ENCODE data around the gene RBM38. TPM values are rescaled to one million over a fixed set of nuclear protein-coding genes. Genes with fewer than 3 reads are reported as not detected.

RBM38 gene
- polyA plus RNA-seq, 2 of the 4 experiments (the other 2 are of a cell fraction) = 6.6 to 14.2 TPM

DNA sequence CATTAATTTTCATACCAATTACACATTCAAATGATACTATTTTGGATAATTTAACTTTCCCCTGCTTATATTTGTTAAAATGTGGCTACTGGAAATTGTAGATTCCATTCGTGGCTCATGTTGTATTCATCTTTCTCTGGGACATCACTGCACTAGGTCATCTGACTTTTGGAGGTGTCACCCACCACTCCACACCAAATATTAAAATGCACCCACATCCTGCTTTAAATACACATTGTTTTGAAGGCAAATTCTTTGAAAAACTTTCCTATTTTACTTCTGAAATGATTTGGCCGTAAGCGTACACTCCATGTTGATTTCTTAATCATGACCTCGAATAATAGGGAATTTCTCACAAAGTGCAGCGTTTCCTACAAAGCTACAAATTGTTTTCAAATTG, 8.7 kb upstream of the RBM38 start:
- H3K27ac ChIP-seq = no peak overlapping the region
- no peak for TF ChIP-seq MYC (IDR thresholded peaks at IDR 0.05; ENCODE audit: borderline replicate concordance, low read length)
- TF ChIP-seq CBX8 (IDR thresholded peaks at IDR 0.05) = no peak
- TF ChIP-seq KDM1A (IDR thresholded peaks at IDR 0.05; ENCODE audit: low read depth) = no peak
- TF ChIP-seq, protein P1, sequence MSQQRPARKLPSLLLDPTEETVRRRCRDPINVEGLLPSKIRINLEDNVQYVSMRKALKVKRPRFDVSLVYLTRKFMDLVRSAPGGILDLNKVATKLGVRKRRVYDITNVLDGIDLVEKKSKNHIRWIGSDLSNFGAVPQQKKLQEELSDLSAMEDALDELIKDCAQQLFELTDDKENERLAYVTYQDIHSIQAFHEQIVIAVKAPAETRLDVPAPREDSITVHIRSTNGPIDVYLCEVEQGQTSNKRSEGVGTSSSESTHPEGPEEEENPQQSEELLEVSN (IDR thresholded peaks at IDR 0.05; ENCODE audit: borderline replicate concordance, low read depth) = no peak
- TF ChIP-seq RCOR1 (IDR thresholded peaks at IDR 0.05; ENCODE audit: low read depth, low read length) = no peak
- TF ChIP-seq, protein P2, sequence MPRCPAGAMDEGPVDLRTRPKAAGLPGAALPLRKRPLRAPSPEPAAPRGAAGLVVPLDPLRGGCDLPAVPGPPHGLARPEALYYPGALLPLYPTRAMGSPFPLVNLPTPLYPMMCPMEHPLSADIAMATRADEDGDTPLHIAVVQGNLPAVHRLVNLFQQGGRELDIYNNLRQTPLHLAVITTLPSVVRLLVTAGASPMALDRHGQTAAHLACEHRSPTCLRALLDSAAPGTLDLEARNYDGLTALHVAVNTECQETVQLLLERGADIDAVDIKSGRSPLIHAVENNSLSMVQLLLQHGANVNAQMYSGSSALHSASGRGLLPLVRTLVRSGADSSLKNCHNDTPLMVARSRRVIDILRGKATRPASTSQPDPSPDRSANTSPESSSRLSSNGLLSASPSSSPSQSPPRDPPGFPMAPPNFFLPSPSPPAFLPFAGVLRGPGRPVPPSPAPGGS (IDR thresholded peaks at IDR 0.05) = no peak
- TF ChIP-seq ZSCAN20 (CRISPR knock-in tag; IDR thresholded peaks at IDR 0.05) = no peak
- no peak for TF ChIP-seq NFE2L2 (conservative IDR thresholded peaks at IDR 0.05; ENCODE audit: low read length)
- TF ChIP-seq, protein P3, sequence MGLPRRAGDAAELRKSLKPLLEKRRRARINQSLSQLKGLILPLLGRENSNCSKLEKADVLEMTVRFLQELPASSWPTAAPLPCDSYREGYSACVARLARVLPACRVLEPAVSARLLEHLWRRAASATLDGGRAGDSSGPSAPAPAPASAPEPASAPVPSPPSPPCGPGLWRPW (IDR thresholded peaks at IDR 0.05) = no peak
- TF ChIP-seq SREBF2 (IDR thresholded peaks at IDR 0.05) = no peak
- no peak for TF ChIP-seq TP53 (CRISPR knock-in tag; IDR thresholded peaks at IDR 0.05)
- TF ChIP-seq EHF (CRISPR knock-in tag; IDR thresholded peaks at IDR 0.05) = no peak
- TF ChIP-seq, protein P4, sequence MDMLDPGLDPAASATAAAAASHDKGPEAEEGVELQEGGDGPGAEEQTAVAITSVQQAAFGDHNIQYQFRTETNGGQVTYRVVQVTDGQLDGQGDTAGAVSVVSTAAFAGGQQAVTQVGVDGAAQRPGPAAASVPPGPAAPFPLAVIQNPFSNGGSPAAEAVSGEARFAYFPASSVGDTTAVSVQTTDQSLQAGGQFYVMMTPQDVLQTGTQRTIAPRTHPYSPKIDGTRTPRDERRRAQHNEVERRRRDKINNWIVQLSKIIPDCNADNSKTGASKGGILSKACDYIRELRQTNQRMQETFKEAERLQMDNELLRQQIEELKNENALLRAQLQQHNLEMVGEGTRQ (IDR thresholded peaks at IDR 0.05) = no peak
- TF ChIP-seq ZFP36 (IDR thresholded peaks at IDR 0.05; ENCODE audit: borderline replicate concordance, partially characterized antibody) = no peak
- no peak for TF ChIP-seq POLR2AphosphoS2 (conservative IDR thresholded peaks at IDR 0.05; ENCODE audit: low read length)
- no peak for TF ChIP-seq TFCP2L1 (CRISPR knock-in tag; IDR thresholded peaks at IDR 0.05)
- TF ChIP-seq HDAC2 (IDR thresholded peaks at IDR 0.05) = no peak
- ChIA-PET CTCF (interaction anchor here (0.6 to 7.6 kb wide), 25 partner anchors 8 to 187 kb away, joined by 3 to 97 read pairs (median 5); partner anchors contain the start of genes RAE1 and RBM38), POLR2A (no interaction called here)
- 78% methylated on average over 5 of the region's 5 CpGs for WGBS (ENCODE audit: missing lambda C conversion rate)
- DNase-seq (ENCODE audit: low read depth in 1 of 2, low spot score in 1 of 2) (no peak), ATAC-seq (no peak), FAIRE-seq (no peak)
- H3K9me3 ChIP-seq = no peaks in the 10 kb centered on the region
- H3K4me1 ChIP-seq = no peaks in the 10 kb centered on the region
- no peak overlapping the region for H3K4me2 ChIP-seq
- no peak overlapping the region for H3K4me3 ChIP-seq

DNA sequence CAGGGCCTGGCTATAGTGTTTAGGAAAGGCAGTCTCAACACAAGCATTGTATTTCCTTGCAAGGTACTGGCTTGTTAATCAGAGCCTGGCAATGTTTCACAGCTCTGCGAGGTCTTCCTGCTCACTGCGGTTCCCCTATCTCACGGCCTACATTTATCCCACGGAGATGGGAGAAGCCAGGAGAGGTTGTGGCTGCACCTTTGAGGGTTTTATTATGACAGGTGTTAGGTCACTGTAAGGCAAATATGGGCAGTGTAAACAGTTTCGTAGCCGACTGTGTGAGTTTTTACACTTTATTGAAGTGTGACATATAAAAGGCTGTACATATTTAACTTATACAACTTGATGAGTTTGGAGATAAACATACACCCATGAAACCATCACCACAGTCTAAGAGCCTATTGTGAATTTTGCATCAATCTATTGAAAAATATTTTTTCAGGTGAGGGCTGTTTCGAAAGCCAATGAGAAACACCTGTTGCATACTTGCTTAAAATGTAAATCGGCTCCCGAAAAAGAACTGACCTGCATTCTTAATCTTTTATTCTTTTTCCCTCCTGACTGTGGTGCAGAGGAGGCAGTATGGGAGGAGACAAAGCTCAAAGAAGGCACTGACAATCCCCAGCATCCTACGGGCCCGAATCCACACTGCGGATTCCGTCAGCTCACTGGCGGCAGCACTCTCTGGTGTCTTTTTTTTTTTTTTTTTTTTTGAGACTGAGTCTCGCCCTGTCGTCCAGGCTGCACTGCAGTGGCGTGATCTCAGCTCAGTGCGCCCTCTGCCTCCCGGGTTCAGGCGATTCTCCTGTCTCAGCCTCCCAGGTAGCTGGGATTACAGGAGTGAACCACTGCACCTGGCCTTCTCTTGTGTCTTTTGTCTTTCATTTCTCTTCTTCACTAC, 7.5 kb upstream of the RBM38 start:
- TF ChIP-seq TFCP2L1 (CRISPR knock-in tag; IDR thresholded peaks at IDR 0.05) (no peak), ESRRA (IDR thresholded peaks at IDR 0.05; ENCODE audit: borderline replicate concordance, low read length) (no peak), HEYL (CRISPR knock-in tag; IDR thresholded peaks at IDR 0.05) (no peak), MYC (IDR thresholded peaks at IDR 0.05; ENCODE audit: borderline replicate concordance, low read length) (no peak), GATA3 (IDR thresholded peaks at IDR 0.05; ENCODE audit: borderline replicate concordance) (no peak), CHD4 (IDR thresholded peaks at IDR 0.05; ENCODE audit: borderline replicate concordance) (no peak), NFE2L2 (conservative IDR thresholded peaks at IDR 0.05; ENCODE audit: low read length) (no peak), JUNB (IDR thresholded peaks at IDR 0.05) (no peak), RARB (CRISPR knock-in tag; IDR thresholded peaks at IDR 0.05) (no peak), CHD2 (IDR thresholded peaks at IDR 0.05; ENCODE audit: low read length, partially characterized antibody) (no peak), CBX2 (IDR thresholded peaks at IDR 0.05; ENCODE audit: borderline replicate concordance, low read depth) (no peak), CBX8 (IDR thresholded peaks at IDR 0.05) (no peak), FOSB (CRISPR knock-in tag; IDR thresholded peaks at IDR 0.05) (no peak)
- TF ChIP-seq, protein P5, sequence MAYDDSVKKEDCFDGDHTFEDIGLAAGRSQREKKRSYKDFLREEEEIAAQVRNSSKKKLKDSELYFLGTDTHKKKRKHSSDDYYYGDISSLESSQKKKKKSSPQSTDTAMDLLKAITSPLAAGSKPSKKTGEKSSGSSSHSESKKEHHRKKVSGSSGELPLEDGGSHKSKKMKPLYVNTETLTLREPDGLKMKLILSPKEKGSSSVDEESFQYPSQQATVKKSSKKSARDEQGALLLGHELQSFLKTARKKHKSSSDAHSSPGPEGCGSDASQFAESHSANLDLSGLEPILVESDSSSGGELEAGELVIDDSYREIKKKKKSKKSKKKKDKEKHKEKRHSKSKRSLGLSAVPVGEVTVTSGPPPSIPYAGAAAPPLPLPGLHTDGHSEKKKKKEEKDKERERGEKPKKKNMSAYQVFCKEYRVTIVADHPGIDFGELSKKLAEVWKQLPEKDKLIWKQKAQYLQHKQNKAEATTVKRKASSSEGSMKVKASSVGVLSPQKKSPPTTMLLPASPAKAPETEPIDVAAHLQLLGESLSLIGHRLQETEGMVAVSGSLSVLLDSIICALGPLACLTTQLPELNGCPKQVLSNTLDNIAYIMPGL (CRISPR knock-in tag; IDR thresholded peaks at IDR 0.05; ENCODE audit: borderline replicate concordance) = no peak
- TF ChIP-seq, protein P6, sequence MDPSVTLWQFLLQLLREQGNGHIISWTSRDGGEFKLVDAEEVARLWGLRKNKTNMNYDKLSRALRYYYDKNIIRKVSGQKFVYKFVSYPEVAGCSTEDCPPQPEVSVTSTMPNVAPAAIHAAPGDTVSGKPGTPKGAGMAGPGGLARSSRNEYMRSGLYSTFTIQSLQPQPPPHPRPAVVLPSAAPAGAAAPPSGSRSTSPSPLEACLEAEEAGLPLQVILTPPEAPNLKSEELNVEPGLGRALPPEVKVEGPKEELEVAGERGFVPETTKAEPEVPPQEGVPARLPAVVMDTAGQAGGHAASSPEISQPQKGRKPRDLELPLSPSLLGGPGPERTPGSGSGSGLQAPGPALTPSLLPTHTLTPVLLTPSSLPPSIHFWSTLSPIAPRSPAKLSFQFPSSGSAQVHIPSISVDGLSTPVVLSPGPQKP (IDR thresholded peaks at IDR 0.05; ENCODE audit: low read depth, low read length) = no peak
- TF ChIP-seq, protein P4 (IDR thresholded peaks at IDR 0.05) = no peak
- no peak overlapping the region for H3K27ac ChIP-seq
- H3K9me3 ChIP-seq = no peaks in the 10 kb centered on the region
- no peak overlapping the region for H3K4me3 ChIP-seq
- FAIRE-seq (no peak), DNase-seq (ENCODE audit: low read depth in 1 of 2, low spot score in 1 of 2) (no peak), ATAC-seq (no peak)
- 91% methylated on average over 20 of the region's 20 CpGs for WGBS (ENCODE audit: missing lambda C conversion rate)
- no peaks in the 10 kb centered on the region for H3K4me1 ChIP-seq
- POLR2A ChIA-PET = no interaction called here
- no peak overlapping the region for H3K4me2 ChIP-seq
- CTCF ChIA-PET = interaction anchor here (0.7 to 7.6 kb wide), 5 partner anchors 11 to 110 kb away, joined by 3 to 97 read pairs (median 5); no protein-coding TSS in a partner anchor
